NCI-H1092 (cell line): ENCODE measurements around the gene WFDC8.

Experiments
- DNase-seq: peaks from one replicate; lab custom pipeline; 2025; lab: John Stamatoyannopoulos, UW

WFDC8 gene

GRCh38 chr20:45548410-45548809 is 30.7 kb downstream of the WFDC8 start:
- DNase-seq = no peak

GRCh38 chr20:45547206-45547770 is 31.8 kb downstream of the WFDC8 start, which contains the start of gene EPPIN:
Gene EPPIN, minus strand, starts transcription at chr20:45547401. Its CDS starts 44 bp downstream, at chr20:45547357.
- no peak for DNase-seq

GRCh38 chr20:45545754-45546453 is 33.2 kb downstream of the WFDC8 start:
- DNase-seq = no peak

GRCh38 chr20:45545351-45545750 is 33.7 kb downstream of the WFDC8 start:
- DNase-seq = no peak

- no peak for DNase-seq
Measured at GRCh38 chr20:45539382-45539781, 39.7 kb downstream of the WFDC8 start, which contains the start of gene WFDC6. Gene WFDC6, minus strand, starts transcription at chr20:45539482. Its CDS starts 75 bp downstream, at chr20:45539407.

GRCh38 chr20:45538209-45538799 is 40.8 kb downstream of the WFDC8 start:
- DNase-seq = no peak

GRCh38 chr20:45527294-45527693 is 51.8 kb downstream of the WFDC8 start:
- DNase-seq = no peak

- DNase-seq = no peak
Measured at GRCh38 chr20:45523821-45524220, 55.3 kb downstream of the WFDC8 start.

GRCh38 chr20:45518282-45518681 is 60.8 kb downstream of the WFDC8 start:
- DNase-seq = no peak

- no peak for DNase-seq
Measured at GRCh38 chr20:45515147-45515913, 63.8 kb downstream of the WFDC8 start, which contains the start of gene SPINT3. Gene SPINT3, minus strand, starts transcription at chr20:45515622. Its CDS starts 14 bp downstream, at chr20:45515608.

- DNase-seq = no peak
Measured at GRCh38 chr20:45510242-45510862, 68.7 kb downstream of the WFDC8 start.

- DNase-seq = no peak
Measured at GRCh38 chr20:45509091-45509490, 70.0 kb downstream of the WFDC8 start.

GRCh38 chr20:45508068-45508886 is 70.8 kb downstream of the WFDC8 start:
- DNase-seq = no peak

GRCh38 chr20:45507011-45507820 is 71.9 kb downstream of the WFDC8 start:
- no peak for DNase-seq

- no peak for DNase-seq
Measured at GRCh38 chr20:45506398-45506797, 72.7 kb downstream of the WFDC8 start.

GRCh38 chr20:45503403-45503802 is 75.7 kb downstream of the WFDC8 start:
- no peak for DNase-seq

GRCh38 chr20:45502561-45502960 is 76.5 kb downstream of the WFDC8 start:
- no peak for DNase-seq
